ENCODE measurements around the gene VPS13A. TPM values are rescaled to one million over a fixed set of nuclear protein-coding genes. Genes with fewer than 3 reads are reported as not detected.

The VPS13A gene
- polyA plus RNA-seq, 1 donor from 2014 or later: 20.6 TPM

DNA sequence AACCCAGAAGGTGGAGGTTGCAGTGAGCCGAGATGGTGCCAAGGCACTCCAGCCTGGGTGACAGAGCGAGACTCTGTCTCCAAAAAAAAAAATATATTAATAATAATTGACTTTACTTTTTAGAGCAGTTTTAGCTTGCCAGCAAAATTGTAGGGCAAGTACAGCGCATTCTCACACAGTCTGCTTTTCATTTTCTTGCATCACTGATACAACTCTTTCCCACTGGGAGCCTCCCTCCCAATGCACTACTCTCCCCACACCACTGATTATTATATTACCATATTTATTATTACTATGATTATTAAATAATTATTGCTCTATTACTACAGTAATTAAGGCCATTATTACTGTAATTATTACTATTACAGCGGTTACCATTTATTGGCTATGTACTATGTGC lies 257.9 kb downstream of the VPS13A start:
- Histone ChIP-seq H3K9me3 (ENCODE audit: low read length) (no peaks in the 10 kb centered on the region), H3K9ac (ENCODE audit: low read length) (no peak overlapping the region)

DNA sequence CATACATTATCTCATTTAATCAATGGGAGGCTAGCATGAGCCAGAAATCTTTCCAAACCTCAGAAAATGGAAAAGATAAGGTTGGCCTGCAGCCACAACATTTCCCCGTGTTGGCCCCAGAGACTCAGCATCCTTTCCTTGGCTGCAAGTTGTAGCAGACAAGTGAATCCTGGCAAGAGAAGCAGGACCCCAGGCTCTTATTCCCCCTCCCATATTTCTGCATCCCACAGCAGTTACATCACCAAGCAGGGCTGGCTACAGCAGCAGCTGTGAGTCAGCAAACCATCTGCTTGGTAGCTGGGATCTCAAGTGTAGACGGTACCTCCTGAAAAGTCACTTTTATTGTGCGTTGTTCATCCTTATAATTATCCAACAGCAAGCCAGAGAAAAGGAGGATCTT lies 258.4 kb downstream of the VPS13A start:
- Histone ChIP-seq H3K27ac (ENCODE audit: low read length) (no peak overlapping the region), H3K9me2 (ENCODE audit: insufficient read depth, low read length) (no peaks in the 10 kb centered on the region), H3K27me3 (ENCODE audit: insufficient read depth, low read depth, low read length) (no peaks in the 10 kb centered on the region), H3K4me2 (ENCODE audit: low read length) (no peak overlapping the region), H3K36me3 (ENCODE audit: insufficient read depth, low read length) (no peaks in the 10 kb centered on the region), H3K9me3 (ENCODE audit: low read length) (no peaks in the 10 kb centered on the region), H3K79me2 (replicated peaks; ENCODE audit: insufficient read depth, low read length) (no peaks in the 10 kb centered on the region), H4K20me1 (ENCODE audit: insufficient read depth) (no peaks in the 10 kb centered on the region), H3F3A (ENCODE audit: insufficient read depth, low read length, poor library complexity, severe bottlenecking) (no peaks in the 10 kb centered on the region), H2AFZ (ENCODE audit: low read depth, low read length) (no peak overlapping the region), H3K4me3 (ENCODE audit: low read length) (no peak overlapping the region), H3K9ac (ENCODE audit: low read length) (no peak overlapping the region)
- TF ChIP-seq, protein P1, sequence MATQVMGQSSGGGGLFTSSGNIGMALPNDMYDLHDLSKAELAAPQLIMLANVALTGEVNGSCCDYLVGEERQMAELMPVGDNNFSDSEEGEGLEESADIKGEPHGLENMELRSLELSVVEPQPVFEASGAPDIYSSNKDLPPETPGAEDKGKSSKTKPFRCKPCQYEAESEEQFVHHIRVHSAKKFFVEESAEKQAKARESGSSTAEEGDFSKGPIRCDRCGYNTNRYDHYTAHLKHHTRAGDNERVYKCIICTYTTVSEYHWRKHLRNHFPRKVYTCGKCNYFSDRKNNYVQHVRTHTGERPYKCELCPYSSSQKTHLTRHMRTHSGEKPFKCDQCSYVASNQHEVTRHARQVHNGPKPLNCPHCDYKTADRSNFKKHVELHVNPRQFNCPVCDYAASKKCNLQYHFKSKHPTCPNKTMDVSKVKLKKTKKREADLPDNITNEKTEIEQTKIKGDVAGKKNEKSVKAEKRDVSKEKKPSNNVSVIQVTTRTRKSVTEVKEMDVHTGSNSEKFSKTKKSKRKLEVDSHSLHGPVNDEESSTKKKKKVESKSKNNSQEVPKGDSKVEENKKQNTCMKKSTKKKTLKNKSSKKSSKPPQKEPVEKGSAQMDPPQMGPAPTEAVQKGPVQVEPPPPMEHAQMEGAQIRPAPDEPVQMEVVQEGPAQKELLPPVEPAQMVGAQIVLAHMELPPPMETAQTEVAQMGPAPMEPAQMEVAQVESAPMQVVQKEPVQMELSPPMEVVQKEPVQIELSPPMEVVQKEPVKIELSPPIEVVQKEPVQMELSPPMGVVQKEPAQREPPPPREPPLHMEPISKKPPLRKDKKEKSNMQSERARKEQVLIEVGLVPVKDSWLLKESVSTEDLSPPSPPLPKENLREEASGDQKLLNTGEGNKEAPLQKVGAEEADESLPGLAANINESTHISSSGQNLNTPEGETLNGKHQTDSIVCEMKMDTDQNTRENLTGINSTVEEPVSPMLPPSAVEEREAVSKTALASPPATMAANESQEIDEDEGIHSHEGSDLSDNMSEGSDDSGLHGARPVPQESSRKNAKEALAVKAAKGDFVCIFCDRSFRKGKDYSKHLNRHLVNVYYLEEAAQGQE (IDR thresholded peaks at IDR 0.05; ENCODE audit: borderline replicate concordance): no peak

More for the DNA sequence above, 257.9 kb downstream of the VPS13A start:
- Histone ChIP-seq H2AFZ (ENCODE audit: low read depth, low read length) (no peak overlapping the region), H3K4me3 (ENCODE audit: low read length) (no peak overlapping the region), H3K79me2 (replicated peaks; ENCODE audit: insufficient read depth, low read length) (no peaks in the 10 kb centered on the region), H3F3A (ENCODE audit: insufficient read depth, low read length, poor library complexity, severe bottlenecking) (no peaks in the 10 kb centered on the region), H3K27me3 (ENCODE audit: insufficient read depth, low read depth, low read length) (no peaks in the 10 kb centered on the region), H3K36me3 (ENCODE audit: insufficient read depth, low read length) (no peaks in the 10 kb centered on the region), H3K27ac (ENCODE audit: low read length) (no peak overlapping the region), H3K9me2 (ENCODE audit: insufficient read depth, low read length) (no peaks in the 10 kb centered on the region), H3K4me2 (ENCODE audit: low read length) (no peak overlapping the region), H4K20me1 (ENCODE audit: insufficient read depth) (no peaks in the 10 kb centered on the region)
- TF ChIP-seq SMC3 (conservative IDR thresholded peaks at IDR 0.05; ENCODE audit: poor library complexity): no peak
- TF ChIP-seq, protein P2, sequence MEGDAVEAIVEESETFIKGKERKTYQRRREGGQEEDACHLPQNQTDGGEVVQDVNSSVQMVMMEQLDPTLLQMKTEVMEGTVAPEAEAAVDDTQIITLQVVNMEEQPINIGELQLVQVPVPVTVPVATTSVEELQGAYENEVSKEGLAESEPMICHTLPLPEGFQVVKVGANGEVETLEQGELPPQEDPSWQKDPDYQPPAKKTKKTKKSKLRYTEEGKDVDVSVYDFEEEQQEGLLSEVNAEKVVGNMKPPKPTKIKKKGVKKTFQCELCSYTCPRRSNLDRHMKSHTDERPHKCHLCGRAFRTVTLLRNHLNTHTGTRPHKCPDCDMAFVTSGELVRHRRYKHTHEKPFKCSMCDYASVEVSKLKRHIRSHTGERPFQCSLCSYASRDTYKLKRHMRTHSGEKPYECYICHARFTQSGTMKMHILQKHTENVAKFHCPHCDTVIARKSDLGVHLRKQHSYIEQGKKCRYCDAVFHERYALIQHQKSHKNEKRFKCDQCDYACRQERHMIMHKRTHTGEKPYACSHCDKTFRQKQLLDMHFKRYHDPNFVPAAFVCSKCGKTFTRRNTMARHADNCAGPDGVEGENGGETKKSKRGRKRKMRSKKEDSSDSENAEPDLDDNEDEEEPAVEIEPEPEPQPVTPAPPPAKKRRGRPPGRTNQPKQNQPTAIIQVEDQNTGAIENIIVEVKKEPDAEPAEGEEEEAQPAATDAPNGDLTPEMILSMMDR (IDR thresholded peaks at IDR 0.05; ENCODE audit: poor library complexity, severe bottlenecking): no peak
- TF ChIP-seq TAF1 (IDR thresholded peaks at IDR 0.05; ENCODE audit: low read depth): no peak
- TF ChIP-seq POLR2AphosphoS5 (IDR thresholded peaks at IDR 0.05): no peak
- no peak for TF ChIP-seq EP300 (conservative IDR thresholded peaks at IDR 0.05; ENCODE audit: poor library complexity, severe bottlenecking)
- TF ChIP-seq, protein P1 (IDR thresholded peaks at IDR 0.05; ENCODE audit: borderline replicate concordance): no peak
- no peak for TF ChIP-seq MXI1 (conservative IDR thresholded peaks at IDR 0.05; ENCODE audit: poor library complexity, severe bottlenecking)
- no peak for TF ChIP-seq EZH2 (IDR thresholded peaks at IDR 0.05; ENCODE audit: borderline replicate concordance, insufficient read depth, low read length, poor library complexity, severe bottlenecking)
- TF ChIP-seq RAD21 (conservative IDR thresholded peaks at IDR 0.05): no peak

Data from neural cell (in vitro differentiated cells).